Hepatocyte (in vitro differentiated cells): ENCODE measurements around the gene NADK2. TPM values are rescaled to one million over a fixed set of nuclear protein-coding genes. Genes with fewer than 3 reads are reported as not detected.
A peak's percentile ranks its signal among the peaks of the same experiment; 100 is the strongest.

ENCODE experiments used
- DNase-seq: peaks from one replicate; pipeline ENCODE4 v3.0.0-alpha.2; 2016; ENCODE audit warnings: low spot score
- H2AFZ ChIP-seq: fragments of 200-600 bp; sonication (generic); 2 replicates; pipeline ENCODE4 v1.6.0; 2016; ENCODE audit warnings: antibody characterized with exemption, mild to moderate bottlenecking
- H3K27ac ChIP-seq: fragments of 200-600 bp; sonication (generic); 2 replicates; pipeline ENCODE4 v1.5.1; 2016; ENCODE audit warnings: mild to moderate bottlenecking
- H3K27me3 ChIP-seq: fragments of 200-600 bp; sonication (generic); 2 replicates; pipeline ENCODE4 v1.6.1; 2016
- H3K36me3 ChIP-seq: fragments of 200-600 bp; sonication (generic); replicated peaks from 2 replicates; pipeline ENCODE4 v1.5.1; 2016; ENCODE audit warnings: low read depth; ENCODE audit not compliant: insufficient read depth
- H3K4me1 ChIP-seq: fragments of 200-600 bp; sonication (generic); 2 replicates; pipeline ENCODE4 v1.5.1; 2016; ENCODE audit warnings: mild to moderate bottlenecking, moderate library complexity; ENCODE audit not compliant: insufficient read depth
- H3K4me2 ChIP-seq: fragments of 200-600 bp; sonication (generic); 2 replicates; pipeline ENCODE4 v1.6.0; 2016
- H3K4me3 ChIP-seq: fragments of 200-600 bp; sonication (generic); 2 replicates; pipeline ENCODE4 v1.5.1; 2016; ENCODE audit warnings: mild to moderate bottlenecking
- H3K79me2 ChIP-seq: fragments of 200-600 bp; sonication (generic); 2 replicates; pipeline ENCODE4 v1.6.0; 2017; ENCODE audit warnings: mild to moderate bottlenecking
- H3K9me2 ChIP-seq: fragments of 200-600 bp; sonication (generic); replicated peaks from 2 replicates; pipeline ENCODE4 v1.6.0; 2017; ENCODE audit warnings: mild to moderate bottlenecking; ENCODE audit not compliant: insufficient read depth
- H3K9me3 ChIP-seq: fragments of 200-600 bp; sonication (generic); 2 replicates; pipeline ENCODE4 v1.5.1; 2016; ENCODE audit warnings: low read depth, mild to moderate bottlenecking
- H4K20me1 ChIP-seq: fragments of 200-600 bp; sonication (generic); 2 replicates; pipeline ENCODE4 v1.6.0; 2016; ENCODE audit warnings: mild to moderate bottlenecking; ENCODE audit not compliant: insufficient read depth, poor library complexity, severe bottlenecking
- CTCF ChIP-seq: fragments of 200-600 bp; sonication (generic); IDR thresholded peaks from 2 replicates; pipeline ENCODE4 v1.5.1; 2016; ENCODE audit warnings: antibody characterized with exemption, mild to moderate bottlenecking; ENCODE audit not compliant: poor library complexity
- EZH2 ChIP-seq: fragments of 200-600 bp; sonication (generic); IDR thresholded peaks from 2 replicates; pipeline ENCODE4 v1.6.1; 2016; ENCODE audit warnings: antibody characterized with exemption, mild to moderate bottlenecking, borderline replicate concordance
- EZH2phosphoT487 ChIP-seq: fragments of 200-600 bp; sonication (generic); IDR thresholded peaks from one replicate; pipeline ENCODE4 v1.6.1; 2018; ENCODE audit warnings: antibody characterized with exemption, mild to moderate bottlenecking, low read depth, moderate library complexity; ENCODE audit not compliant: unreplicated experiment, severe bottlenecking
- WGBS: methylation state at CpG from one replicate; pipeline ENCODE4 v1.1.6; 2016; ENCODE audit warnings: low lambda C conversion rate; ENCODE audit errors: missing lambda C conversion rate; 5-methylcytosine and 5-hydroxymethylcytosine counted together
- polyA plus RNA-seq: library from polyadenylated mRNA; unstranded; fragments of >200 nt; fragmentation: Nextera tagmentation; extraction: Ambion mirVana; gene quantifications from 2 replicates; pipeline ENCODE4 v1.2.1, GENCODE V29; 2016
- total RNA-seq: library from RNA; depleted of rRNA; stranded (reverse); fragments of >200 nt; gene quantifications from 2 replicates; pipeline ENCODE4 v1.2.3, GENCODE V29; 2014

NADK2 gene
- total and polyA plus RNA-seq, 2 experiments from 2014 or later: 43.1 to 102 TPM

GRCh38 chr5:36158144-36158543, 83.6 kb downstream of the NADK2 start:
- Histone ChIP-seq H3K79me2 (peaks cover 88% of the 10 kb centered on the region), H3K4me3 (no peak overlapping the region), H3K27ac (peak overlapping the region; percentile 75), H3K9me2 (no peaks in the 10 kb centered on the region), H3K27me3 (no peaks in the 10 kb centered on the region), H3K4me2 (peak overlapping the region; percentile 64), H3K4me1 (peaks cover 72% of the 10 kb centered on the region), H2AFZ (no peak overlapping the region), H3K36me3 (no peaks in the 10 kb centered on the region), H3K9me3 (no peaks in the 10 kb centered on the region), H4K20me1 (no peaks in the 10 kb centered on the region)
- DNase-seq: no peak
- WGBS: 58% methylated on average over 2 of the region's 2 CpGs
- no peak for TF ChIP-seq EZH2phosphoT487
- no peak for TF ChIP-seq CTCF
- no peak for TF ChIP-seq EZH2

GRCh38 chr5:36156619-36157018, 85.1 kb downstream of the NADK2 start:
- Histone ChIP-seq H3K79me2 (peaks cover 80% of the 10 kb centered on the region), H3K9me2 (no peaks in the 10 kb centered on the region), H2AFZ (no peak overlapping the region), H3K4me3 (no peak overlapping the region), H4K20me1 (no peaks in the 10 kb centered on the region), H3K27me3 (no peaks in the 10 kb centered on the region), H3K27ac (peak overlapping the region; percentile 75), H3K36me3 (no peaks in the 10 kb centered on the region), H3K4me1 (peaks cover 65% of the 10 kb centered on the region), H3K9me3 (no peaks in the 10 kb centered on the region), H3K4me2 (peak overlapping the region; percentile 64)
- 33% methylated on average over 1 of the region's 1 CpG for WGBS
- TF ChIP-seq EZH2 (no peak), EZH2phosphoT487 (no peak)
- DNase-seq: no peak

- Histone ChIP-seq H2AFZ (no peak overlapping the region), H3K36me3 (no peaks in the 10 kb centered on the region), H3K4me1 (peaks cover 64% of the 10 kb centered on the region), H3K4me3 (no peak overlapping the region), H3K27me3 (no peaks in the 10 kb centered on the region), H3K4me2 (peak overlapping the region; percentile 64), H4K20me1 (no peaks in the 10 kb centered on the region), H3K79me2 (peaks cover 79% of the 10 kb centered on the region), H3K27ac (peak overlapping the region; percentile 75), H3K9me2 (no peaks in the 10 kb centered on the region), H3K9me3 (no peaks in the 10 kb centered on the region)
- TF ChIP-seq CTCF: no peak
- no peak for TF ChIP-seq EZH2phosphoT487
- no peak for TF ChIP-seq EZH2
- 33% methylated on average over 4 of the region's 4 CpGs for WGBS
- DNase-seq: peak; percentile 36
Measured at GRCh38 chr5:36156121-36156601, 85.6 kb downstream of the NADK2 start.

GRCh38 chr5:36155291-36155690, 86.4 kb downstream of the NADK2 start:
- H3K27me3 ChIP-seq: no peaks in the 10 kb centered on the region
- no peaks in the 10 kb centered on the region for H4K20me1 ChIP-seq
- H2AFZ ChIP-seq: no peak overlapping the region
- H3K79me2 ChIP-seq: peaks cover 76% of the 10 kb centered on the region
- H3K4me2 ChIP-seq: peak overlapping the region; percentile 88
- no peak for TF ChIP-seq EZH2phosphoT487
- no peak for TF ChIP-seq CTCF
- TF ChIP-seq EZH2: no peak
- H3K4me1 ChIP-seq: peaks cover 59% of the 10 kb centered on the region
- no peak overlapping the region for H3K4me3 ChIP-seq
- H3K9me2 ChIP-seq: no peaks in the 10 kb centered on the region
- H3K36me3 ChIP-seq: no peaks in the 10 kb centered on the region
- DNase-seq: no peak
- 77% methylated on average over 7 of the region's 7 CpGs for WGBS
- peak overlapping the region; percentile 75 for H3K27ac ChIP-seq
- no peaks in the 10 kb centered on the region for H3K9me3 ChIP-seq
